ENCODE measurements around the gene B3GAT1.

Gene B3GAT1

GRCh38 chr11:134356656-134357544, 55.1 kb downstream of the B3GAT1 start:
- no peak for TF ChIP-seq CTCF (conservative IDR thresholded peaks at IDR 0.05)
- H3K27ac ChIP-seq, result no peak overlapping the region

- peak overlapping the region; percentile 20 for H3K27ac ChIP-seq
- no peak for TF ChIP-seq CTCF (conservative IDR thresholded peaks at IDR 0.05)
These were observed 56.4 kb downstream of the B3GAT1 start for GRCh38 chr11:134355656-134356055.

- H3K27ac ChIP-seq, result peak overlapping the region; percentile 20
- no peak for TF ChIP-seq CTCF (conservative IDR thresholded peaks at IDR 0.05)
These were observed 56.9 kb downstream of the B3GAT1 start for GRCh38 chr11:134355136-134355535.

GRCh38 chr11:134352111-134352510, 59.9 kb downstream of the B3GAT1 start:
- TF ChIP-seq CTCF (conservative IDR thresholded peaks at IDR 0.05), result no peak
- no peak overlapping the region for H3K27ac ChIP-seq

- no peak for TF ChIP-seq CTCF (conservative IDR thresholded peaks at IDR 0.05)
- H3K27ac ChIP-seq, result no peak overlapping the region
These were observed 61.7 kb downstream of the B3GAT1 start for GRCh38 chr11:134350381-134350780.

- TF ChIP-seq CTCF (conservative IDR thresholded peaks at IDR 0.05), result no peak
- no peak overlapping the region for H3K27ac ChIP-seq
These were observed 62.2 kb downstream of the B3GAT1 start for GRCh38 chr11:134349802-134350355.

- TF ChIP-seq CTCF (conservative IDR thresholded peaks at IDR 0.05), result no peak
- no peak overlapping the region for H3K27ac ChIP-seq
These were observed 62.8 kb downstream of the B3GAT1 start for GRCh38 chr11:134349109-134349801.

Measured in VCaP (cell line).